AG09309 (cell line): ENCODE results near the gene TCIRG1.

Source experiments
- DNase-seq: peaks from one replicate; pipeline ENCODE4 v3.0.0-alpha.2; 2010; ENCODE audit warnings: low read depth
- H3K4me3 ChIP-seq: 2 replicates; pipeline ENCODE4 v1.5.1; 2011; ENCODE audit warnings: mild to moderate bottlenecking, low read depth, low read length, moderate library complexity; ENCODE audit not compliant: control insufficient read depth
- CTCF ChIP-seq: IDR thresholded peaks from 2 replicates; pipeline ENCODE4 v1.5.1; 2011; ENCODE audit warnings: mild to moderate bottlenecking, low read depth, low read length, inconsistent platforms; ENCODE audit not compliant: insufficient read depth, control insufficient read depth; ENCODE audit errors: missing control alignments

The TCIRG1 gene

GRCh38 chr11:68099057-68099456 lies 60.2 kb downstream of the TCIRG1 start:
- no peak overlapping the region for H3K4me3 ChIP-seq
- no peak for DNase-seq
- no peak for TF ChIP-seq CTCF

DNA sequence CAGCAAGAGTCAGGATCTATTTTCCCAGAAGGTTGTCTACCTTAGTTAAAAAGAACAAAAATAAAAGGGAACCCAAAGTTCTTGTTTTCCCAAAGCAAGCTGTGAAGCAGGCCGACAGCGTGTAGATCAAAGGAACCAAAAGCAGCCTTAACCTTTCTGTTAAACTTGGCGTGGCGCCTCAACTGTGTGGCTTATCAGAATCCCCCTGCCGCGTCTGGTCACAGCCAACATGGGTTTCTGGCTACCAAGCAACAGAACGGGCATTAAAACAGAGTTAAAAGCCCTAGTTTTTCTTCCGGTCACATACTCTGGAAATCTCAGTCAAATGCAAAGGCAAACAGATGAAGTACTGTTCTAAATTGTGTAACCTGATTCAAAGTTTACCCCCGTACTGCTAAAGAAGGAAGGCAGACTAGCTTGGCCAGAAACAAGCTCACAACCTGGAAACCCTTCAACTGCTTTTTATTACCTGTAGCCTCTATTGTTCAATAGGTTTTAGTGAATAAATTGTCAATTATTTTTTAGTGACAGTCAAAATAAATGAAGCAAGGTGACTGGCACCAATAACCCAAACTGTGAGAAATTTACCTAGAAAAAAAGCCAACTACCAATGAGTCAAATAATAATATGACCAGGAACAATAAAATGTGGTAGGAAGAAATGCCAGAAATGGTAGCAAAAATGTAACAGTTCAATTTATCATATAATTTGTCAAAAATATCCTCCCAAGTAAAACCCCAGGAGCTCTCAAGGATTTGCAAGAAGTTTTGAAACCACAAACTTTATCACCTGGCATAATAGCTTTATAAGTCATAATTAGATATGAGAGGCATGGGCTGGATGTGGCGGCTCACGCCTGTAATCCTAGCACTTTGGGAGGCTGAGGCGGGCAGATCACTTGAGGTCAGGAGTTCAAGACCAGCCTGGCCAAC lies 60.9 kb downstream of the TCIRG1 start:
- TF ChIP-seq CTCF = no peak
- no peak for DNase-seq
- H3K4me3 ChIP-seq = no peak overlapping the region
